HFF-Myc (cell line): Measurements from ENCODE around the gene DGKG.

Source experiments
- DNase-seq: peaks from one replicate; pipeline ENCODE4 v3.0.0-alpha.2; 2011; ENCODE audit warnings: low read depth; ENCODE audit errors: extremely low read depth
- H3K4me3 ChIP-seq: replicated peaks from 2 replicates; pipeline ENCODE4 v1.5.1; 2011; ENCODE audit warnings: low read depth, mild to moderate bottlenecking, control low read depth, low read length
- CTCF ChIP-seq: IDR thresholded peaks from 2 replicates; pipeline ENCODE4 v1.5.1; 2012; ENCODE audit warnings: mild to moderate bottlenecking, low read depth, low read length, control low read depth; ENCODE audit errors: missing control alignments

The DGKG gene

GRCh38 chr3:186368176-186368575 is 6.1 kb upstream of the DGKG start:
- no peak for DNase-seq
- TF ChIP-seq CTCF, result no peak
- H3K4me3 ChIP-seq, result no peak overlapping the region

DNA sequence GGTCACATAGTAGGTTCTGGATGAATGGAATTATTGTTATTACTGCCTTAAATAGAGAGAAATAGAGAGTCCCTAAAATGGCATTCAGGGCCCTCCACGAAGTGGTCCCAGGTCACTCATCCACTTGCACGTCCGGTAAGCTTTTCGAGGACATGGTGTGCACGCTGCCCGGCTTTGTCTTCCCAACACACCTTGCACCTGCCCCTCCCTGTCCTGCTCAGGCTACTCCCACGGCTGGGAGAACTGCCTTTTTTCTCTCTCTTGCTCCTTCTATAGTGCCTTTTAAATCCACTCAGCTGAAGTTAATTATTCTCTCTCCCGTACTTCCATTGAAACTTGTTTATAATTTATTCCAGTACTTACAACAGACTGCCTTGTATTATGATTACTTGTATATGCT is 5.6 kb upstream of the DGKG start:
- TF ChIP-seq CTCF, result no peak
- no peak for DNase-seq
- H3K4me3 ChIP-seq, result no peak overlapping the region

DNA sequence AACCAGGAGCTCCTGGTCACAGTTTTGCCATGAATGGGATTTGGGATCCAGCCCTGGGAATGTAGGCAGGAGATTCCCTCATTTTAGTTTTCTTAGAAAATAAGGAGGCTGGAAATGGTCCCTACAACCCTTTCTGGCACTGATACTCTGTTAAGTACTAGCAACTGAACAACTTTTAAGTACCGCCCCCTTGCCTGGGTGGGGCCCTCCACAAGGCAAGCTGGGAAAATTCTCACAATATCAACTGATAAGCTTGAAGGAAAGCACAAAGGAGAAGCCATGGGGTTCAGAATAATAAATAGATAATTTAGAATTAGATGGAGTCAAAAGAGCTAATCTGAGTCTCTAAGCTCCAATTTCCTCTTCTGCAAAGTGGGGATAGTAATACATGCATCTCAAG is 4.2 kb upstream of the DGKG start:
- no peak overlapping the region for H3K4me3 ChIP-seq
- no peak for DNase-seq
- TF ChIP-seq CTCF, result no peak

- no peak overlapping the region for H3K4me3 ChIP-seq
- no peak for TF ChIP-seq CTCF
- no peak for DNase-seq
These were observed 3.4 kb upstream of the DGKG start for GRCh38 chr3:186365202-186365974.

DNA sequence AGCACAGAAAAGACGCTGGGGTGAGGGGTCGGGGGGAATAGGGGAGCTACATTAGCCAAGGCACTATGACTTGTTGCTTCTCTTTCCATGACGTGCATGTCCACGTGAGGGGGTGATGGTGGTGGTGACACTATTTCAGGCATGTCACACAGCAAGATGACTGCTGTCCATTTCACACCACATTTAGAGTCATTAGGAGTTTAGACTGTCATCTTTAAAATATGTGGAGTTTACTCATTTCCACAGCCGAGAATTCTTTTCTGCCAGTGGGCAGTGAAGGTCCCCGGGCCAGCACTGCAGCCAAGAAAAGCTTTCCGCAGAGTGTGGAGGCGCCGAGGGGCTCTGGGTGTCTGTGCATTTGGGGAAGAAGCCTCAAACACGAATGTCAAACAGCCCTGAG is 954 bp upstream of the DGKG start:
- TF ChIP-seq CTCF, result no peak
- no peak for DNase-seq
- H3K4me3 ChIP-seq, result no peak overlapping the region

DNA sequence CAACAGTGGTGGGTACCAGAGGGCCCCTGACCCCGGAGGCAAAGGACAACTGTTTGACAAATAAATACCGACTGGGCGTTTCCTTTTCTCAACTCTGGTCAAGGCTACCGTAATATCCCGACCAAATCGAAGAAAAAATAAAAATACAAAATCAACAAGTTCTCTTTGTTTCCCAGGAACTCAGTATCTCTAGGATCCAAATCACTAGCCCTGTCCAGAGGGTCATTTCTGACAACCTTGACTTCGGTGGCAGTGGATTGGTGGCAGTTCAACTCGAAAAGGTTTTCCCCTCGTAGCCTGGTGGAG is 456 bp upstream of the DGKG start:
- H3K4me3 ChIP-seq, result no peak overlapping the region
- TF ChIP-seq CTCF, result no peak

GRCh38 chr3:186361246-186361761 is 730 bp downstream of the DGKG start:
- DNase-seq, result no peak
- H3K4me3 ChIP-seq, result no peak overlapping the region
- no peak for TF ChIP-seq CTCF

More for the DNA sequence above, 456 bp upstream of the DGKG start:
- DNase-seq, result no peak
